ENCODE measurements around the gene PYROXD2. TPM values are rescaled to one million over a fixed set of nuclear protein-coding genes. Genes with fewer than 3 reads are reported as not detected.

Gene PYROXD2
- total RNA-seq, 1 experiment from 2014 or later = 8.1 TPM

DNA sequence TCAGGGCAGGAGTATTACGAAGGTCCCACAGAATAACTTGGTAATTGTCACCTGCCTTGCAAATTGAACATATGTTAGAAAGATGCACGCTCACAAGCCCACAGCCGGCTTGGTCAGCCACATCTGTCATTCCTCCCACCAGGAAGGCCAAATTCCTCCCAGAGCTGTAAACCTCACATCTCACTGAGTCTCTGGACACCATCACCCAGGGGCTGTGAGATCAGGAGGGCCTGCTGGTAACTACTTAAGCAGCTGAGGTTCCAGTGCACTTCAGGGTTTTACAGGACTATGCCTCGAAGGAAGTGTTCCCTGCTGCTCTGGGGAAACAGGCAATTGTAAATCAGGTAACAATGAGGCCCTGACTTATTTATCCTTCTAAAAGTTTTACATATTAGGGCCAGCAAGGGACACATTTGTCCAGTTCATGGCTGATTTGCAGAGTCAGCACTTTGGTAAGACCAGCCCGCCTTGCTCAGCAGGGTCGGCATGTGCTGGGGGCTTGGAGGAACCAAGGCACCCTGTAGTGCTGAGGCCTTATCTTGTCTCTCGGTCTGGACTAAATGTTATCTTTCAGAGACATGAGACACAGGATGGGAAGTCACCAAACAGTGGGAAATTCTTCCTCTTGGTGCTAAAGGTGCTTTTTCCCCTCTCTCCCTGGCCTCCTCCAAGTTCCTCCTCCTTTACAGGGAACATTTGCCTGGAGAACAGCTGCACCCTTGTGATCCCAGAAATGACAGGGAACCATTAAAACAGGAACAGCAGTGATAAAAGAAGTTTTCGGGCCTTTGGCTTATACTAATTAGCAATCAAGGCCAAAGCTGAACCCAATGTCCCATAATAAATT is 34.3 kb downstream of the PYROXD2 start:
- Mint-ChIP-seq H3K4me1 (peaks cover 10% of the 10 kb centered on the region), H3K27me3 (ENCODE audit: low read depth) (no peaks in the 10 kb centered on the region), H3K36me3 (peaks cover 12% of the 10 kb centered on the region), H3K27ac (no peak overlapping the region; the same call in 1 of the 2 replicates), H3K9me3 (peaks cover 18% of the 10 kb centered on the region), H3K4me3 (no peak overlapping the region)
- DNase-seq (ENCODE audit: low spot score) (no peak), ATAC-seq (peak; percentile 48; the same call in 1 of the 2 replicates)
- ChIA-PET CTCF (no interaction called here), POLR2A (no interaction called here)
- TF ChIP-seq, protein P1, sequence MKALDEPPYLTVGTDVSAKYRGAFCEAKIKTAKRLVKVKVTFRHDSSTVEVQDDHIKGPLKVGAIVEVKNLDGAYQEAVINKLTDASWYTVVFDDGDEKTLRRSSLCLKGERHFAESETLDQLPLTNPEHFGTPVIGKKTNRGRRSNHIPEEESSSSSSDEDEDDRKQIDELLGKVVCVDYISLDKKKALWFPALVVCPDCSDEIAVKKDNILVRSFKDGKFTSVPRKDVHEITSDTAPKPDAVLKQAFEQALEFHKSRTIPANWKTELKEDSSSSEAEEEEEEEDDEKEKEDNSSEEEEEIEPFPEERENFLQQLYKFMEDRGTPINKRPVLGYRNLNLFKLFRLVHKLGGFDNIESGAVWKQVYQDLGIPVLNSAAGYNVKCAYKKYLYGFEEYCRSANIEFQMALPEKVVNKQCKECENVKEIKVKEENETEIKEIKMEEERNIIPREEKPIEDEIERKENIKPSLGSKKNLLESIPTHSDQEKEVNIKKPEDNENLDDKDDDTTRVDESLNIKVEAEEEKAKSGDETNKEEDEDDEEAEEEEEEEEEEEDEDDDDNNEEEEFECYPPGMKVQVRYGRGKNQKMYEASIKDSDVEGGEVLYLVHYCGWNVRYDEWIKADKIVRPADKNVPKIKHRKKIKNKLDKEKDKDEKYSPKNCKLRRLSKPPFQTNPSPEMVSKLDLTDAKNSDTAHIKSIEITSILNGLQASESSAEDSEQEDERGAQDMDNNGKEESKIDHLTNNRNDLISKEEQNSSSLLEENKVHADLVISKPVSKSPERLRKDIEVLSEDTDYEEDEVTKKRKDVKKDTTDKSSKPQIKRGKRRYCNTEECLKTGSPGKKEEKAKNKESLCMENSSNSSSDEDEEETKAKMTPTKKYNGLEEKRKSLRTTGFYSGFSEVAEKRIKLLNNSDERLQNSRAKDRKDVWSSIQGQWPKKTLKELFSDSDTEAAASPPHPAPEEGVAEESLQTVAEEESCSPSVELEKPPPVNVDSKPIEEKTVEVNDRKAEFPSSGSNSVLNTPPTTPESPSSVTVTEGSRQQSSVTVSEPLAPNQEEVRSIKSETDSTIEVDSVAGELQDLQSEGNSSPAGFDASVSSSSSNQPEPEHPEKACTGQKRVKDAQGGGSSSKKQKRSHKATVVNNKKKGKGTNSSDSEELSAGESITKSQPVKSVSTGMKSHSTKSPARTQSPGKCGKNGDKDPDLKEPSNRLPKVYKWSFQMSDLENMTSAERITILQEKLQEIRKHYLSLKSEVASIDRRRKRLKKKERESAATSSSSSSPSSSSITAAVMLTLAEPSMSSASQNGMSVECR (CRISPR knock-in tag; IDR thresholded peaks at IDR 0.05; ENCODE audit: borderline replicate concordance) = no peak
- TF ChIP-seq, protein P2, sequence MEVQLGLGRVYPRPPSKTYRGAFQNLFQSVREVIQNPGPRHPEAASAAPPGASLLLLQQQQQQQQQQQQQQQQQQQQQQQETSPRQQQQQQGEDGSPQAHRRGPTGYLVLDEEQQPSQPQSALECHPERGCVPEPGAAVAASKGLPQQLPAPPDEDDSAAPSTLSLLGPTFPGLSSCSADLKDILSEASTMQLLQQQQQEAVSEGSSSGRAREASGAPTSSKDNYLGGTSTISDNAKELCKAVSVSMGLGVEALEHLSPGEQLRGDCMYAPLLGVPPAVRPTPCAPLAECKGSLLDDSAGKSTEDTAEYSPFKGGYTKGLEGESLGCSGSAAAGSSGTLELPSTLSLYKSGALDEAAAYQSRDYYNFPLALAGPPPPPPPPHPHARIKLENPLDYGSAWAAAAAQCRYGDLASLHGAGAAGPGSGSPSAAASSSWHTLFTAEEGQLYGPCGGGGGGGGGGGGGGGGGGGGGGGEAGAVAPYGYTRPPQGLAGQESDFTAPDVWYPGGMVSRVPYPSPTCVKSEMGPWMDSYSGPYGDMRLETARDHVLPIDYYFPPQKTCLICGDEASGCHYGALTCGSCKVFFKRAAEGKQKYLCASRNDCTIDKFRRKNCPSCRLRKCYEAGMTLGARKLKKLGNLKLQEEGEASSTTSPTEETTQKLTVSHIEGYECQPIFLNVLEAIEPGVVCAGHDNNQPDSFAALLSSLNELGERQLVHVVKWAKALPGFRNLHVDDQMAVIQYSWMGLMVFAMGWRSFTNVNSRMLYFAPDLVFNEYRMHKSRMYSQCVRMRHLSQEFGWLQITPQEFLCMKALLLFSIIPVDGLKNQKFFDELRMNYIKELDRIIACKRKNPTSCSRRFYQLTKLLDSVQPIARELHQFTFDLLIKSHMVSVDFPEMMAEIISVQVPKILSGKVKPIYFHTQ (CRISPR knock-in tag; IDR thresholded peaks at IDR 0.05) = no peak
- TF ChIP-seq NR3C1 (CRISPR knock-in tag; conservative IDR thresholded peaks at IDR 0.05; ENCODE audit: low read depth) (no peak), TEAD1 (CRISPR knock-in tag; IDR thresholded peaks at IDR 0.05) (no peak), GABPB1 (CRISPR knock-in tag; IDR thresholded peaks at IDR 0.05) (no peak), SOX15 (CRISPR knock-in tag; IDR thresholded peaks at IDR 0.05) (no peak), ZNF138 (CRISPR knock-in tag; conservative IDR thresholded peaks at IDR 0.05) (no peak), JAZF1 (CRISPR knock-in tag; IDR thresholded peaks at IDR 0.05) (no peak)
- TF ChIP-seq, protein P3, sequence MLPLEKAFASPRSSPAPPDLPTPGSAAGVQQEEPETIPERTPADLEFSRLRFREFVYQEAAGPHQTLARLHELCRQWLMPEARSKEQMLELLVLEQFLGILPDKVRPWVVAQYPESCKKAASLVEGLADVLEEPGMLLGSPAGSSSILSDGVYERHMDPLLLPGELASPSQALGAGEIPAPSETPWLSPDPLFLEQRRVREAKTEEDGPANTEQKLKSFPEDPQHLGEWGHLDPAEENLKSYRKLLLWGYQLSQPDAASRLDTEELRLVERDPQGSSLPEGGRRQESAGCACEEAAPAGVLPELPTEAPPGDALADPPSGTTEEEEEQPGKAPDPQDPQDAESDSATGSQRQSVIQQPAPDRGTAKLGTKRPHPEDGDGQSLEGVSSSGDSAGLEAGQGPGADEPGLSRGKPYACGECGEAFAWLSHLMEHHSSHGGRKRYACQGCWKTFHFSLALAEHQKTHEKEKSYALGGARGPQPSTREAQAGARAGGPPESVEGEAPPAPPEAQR (CRISPR knock-in tag; IDR thresholded peaks at IDR 0.05) = no peak

DNA sequence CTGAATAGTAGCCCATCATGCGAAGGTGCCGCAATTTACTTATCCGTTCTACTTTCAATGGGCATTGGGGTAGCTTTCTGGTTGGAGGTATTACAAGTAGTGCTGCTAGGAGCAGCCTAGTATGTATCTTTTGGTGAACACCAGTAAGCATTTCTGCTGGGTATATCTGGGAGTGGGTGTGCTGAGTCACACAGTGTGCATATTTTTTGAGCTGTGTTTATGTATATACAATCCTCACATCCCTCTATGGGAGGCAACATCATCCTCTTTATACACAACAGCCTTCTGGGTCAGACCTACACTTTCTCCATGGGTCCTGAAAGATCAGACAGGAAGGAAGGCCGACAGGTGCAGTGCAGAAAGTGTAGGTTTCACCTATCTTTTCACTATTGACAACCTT is 36.3 kb downstream of the PYROXD2 start:
- CTCF ChIA-PET = no interaction called here

DNA sequence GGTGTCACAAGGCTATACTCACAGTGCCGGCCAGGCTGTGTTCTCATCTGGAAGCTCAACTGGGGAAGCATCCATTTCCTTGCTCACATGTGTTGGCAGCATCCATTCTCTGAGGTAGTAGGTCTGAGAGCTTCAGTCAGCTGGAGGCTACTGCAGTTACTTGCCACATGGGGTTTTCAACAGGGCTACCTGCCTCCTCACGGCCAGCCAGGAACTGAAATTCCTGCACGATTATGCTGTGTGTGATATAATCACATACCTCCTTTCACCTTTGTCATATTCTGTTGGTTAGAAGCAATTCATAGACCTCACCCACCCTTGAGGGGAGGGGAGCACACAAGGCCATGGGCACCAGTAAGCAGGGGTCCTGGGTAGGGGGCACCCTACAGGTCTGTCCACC is 37.4 kb downstream of the PYROXD2 start:
- no peak for ATAC-seq
- Mint-ChIP-seq H3K9me3 (peaks cover 20% of the 10 kb centered on the region), H3K27ac (no peak overlapping the region), H3K27me3 (ENCODE audit: low read depth) (no peaks in the 10 kb centered on the region), H3K36me3 (peaks cover 12% of the 10 kb centered on the region), H3K4me3 (no peak overlapping the region), H3K4me1 (peaks cover 22% of the 10 kb centered on the region)
- POLR2A ChIA-PET = no interaction called here
- CTCF ChIA-PET = no interaction called here
- DNase-seq (ENCODE audit: low spot score) = no peak
- TF ChIP-seq JAZF1 (CRISPR knock-in tag; IDR thresholded peaks at IDR 0.05) (no peak), ZNF671 (CRISPR knock-in tag; IDR thresholded peaks at IDR 0.05) (no peak)
- TF ChIP-seq, protein P4, sequence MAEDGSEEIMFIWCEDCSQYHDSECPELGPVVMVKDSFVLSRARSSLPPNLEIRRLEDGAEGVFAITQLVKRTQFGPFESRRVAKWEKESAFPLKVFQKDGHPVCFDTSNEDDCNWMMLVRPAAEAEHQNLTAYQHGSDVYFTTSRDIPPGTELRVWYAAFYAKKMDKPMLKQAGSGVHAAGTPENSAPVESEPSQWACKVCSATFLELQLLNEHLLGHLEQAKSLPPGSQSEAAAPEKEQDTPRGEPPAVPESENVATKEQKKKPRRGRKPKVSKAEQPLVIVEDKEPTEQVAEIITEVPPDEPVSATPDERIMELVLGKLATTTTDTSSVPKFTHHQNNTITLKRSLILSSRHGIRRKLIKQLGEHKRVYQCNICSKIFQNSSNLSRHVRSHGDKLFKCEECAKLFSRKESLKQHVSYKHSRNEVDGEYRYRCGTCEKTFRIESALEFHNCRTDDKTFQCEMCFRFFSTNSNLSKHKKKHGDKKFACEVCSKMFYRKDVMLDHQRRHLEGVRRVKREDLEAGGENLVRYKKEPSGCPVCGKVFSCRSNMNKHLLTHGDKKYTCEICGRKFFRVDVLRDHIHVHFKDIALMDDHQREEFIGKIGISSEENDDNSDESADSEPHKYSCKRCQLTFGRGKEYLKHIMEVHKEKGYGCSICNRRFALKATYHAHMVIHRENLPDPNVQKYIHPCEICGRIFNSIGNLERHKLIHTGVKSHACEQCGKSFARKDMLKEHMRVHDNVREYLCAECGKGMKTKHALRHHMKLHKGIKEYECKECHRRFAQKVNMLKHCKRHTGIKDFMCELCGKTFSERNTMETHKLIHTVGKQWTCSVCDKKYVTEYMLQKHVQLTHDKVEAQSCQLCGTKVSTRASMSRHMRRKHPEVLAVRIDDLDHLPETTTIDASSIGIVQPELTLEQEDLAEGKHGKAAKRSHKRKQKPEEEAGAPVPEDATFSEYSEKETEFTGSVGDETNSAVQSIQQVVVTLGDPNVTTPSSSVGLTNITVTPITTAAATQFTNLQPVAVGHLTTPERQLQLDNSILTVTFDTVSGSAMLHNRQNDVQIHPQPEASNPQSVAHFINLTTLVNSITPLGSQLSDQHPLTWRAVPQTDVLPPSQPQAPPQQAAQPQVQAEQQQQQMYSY (CRISPR knock-in tag; IDR thresholded peaks at IDR 0.05) = no peak
- TF ChIP-seq, protein P5, sequence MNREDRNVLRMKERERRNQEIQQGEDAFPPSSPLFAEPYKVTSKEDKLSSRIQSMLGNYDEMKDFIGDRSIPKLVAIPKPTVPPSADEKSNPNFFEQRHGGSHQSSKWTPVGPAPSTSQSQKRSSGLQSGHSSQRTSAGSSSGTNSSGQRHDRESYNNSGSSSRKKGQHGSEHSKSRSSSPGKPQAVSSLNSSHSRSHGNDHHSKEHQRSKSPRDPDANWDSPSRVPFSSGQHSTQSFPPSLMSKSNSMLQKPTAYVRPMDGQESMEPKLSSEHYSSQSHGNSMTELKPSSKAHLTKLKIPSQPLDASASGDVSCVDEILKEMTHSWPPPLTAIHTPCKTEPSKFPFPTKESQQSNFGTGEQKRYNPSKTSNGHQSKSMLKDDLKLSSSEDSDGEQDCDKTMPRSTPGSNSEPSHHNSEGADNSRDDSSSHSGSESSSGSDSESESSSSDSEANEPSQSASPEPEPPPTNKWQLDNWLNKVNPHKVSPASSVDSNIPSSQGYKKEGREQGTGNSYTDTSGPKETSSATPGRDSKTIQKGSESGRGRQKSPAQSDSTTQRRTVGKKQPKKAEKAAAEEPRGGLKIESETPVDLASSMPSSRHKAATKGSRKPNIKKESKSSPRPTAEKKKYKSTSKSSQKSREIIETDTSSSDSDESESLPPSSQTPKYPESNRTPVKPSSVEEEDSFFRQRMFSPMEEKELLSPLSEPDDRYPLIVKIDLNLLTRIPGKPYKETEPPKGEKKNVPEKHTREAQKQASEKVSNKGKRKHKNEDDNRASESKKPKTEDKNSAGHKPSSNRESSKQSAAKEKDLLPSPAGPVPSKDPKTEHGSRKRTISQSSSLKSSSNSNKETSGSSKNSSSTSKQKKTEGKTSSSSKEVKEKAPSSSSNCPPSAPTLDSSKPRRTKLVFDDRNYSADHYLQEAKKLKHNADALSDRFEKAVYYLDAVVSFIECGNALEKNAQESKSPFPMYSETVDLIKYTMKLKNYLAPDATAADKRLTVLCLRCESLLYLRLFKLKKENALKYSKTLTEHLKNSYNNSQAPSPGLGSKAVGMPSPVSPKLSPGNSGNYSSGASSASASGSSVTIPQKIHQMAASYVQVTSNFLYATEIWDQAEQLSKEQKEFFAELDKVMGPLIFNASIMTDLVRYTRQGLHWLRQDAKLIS (CRISPR knock-in tag; IDR thresholded peaks at IDR 0.05; ENCODE audit: borderline replicate concordance) = no peak

More for the DNA sequence above, 36.3 kb downstream of the PYROXD2 start:
- no peaks in the 10 kb centered on the region for H3K27me3 Mint-ChIP-seq (ENCODE audit: low read depth)
- POLR2A ChIA-PET = no interaction called here
- no peak for TF ChIP-seq ZNF416 (CRISPR knock-in tag; IDR thresholded peaks at IDR 0.05)
- TF ChIP-seq MYBL2 (CRISPR knock-in tag; IDR thresholded peaks at IDR 0.05) = no peak
- TF ChIP-seq ZNF423 (CRISPR knock-in tag; IDR thresholded peaks at IDR 0.05) = no peak
- no peak for TF ChIP-seq FOXP1 (CRISPR knock-in tag; IDR thresholded peaks at IDR 0.05; ENCODE audit: borderline replicate concordance)
- TF ChIP-seq, protein P6, sequence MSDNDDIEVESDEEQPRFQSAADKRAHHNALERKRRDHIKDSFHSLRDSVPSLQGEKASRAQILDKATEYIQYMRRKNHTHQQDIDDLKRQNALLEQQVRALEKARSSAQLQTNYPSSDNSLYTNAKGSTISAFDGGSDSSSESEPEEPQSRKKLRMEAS (CRISPR knock-in tag; IDR thresholded peaks at IDR 0.05) = no peak
- no peak overlapping the region for H3K27ac Mint-ChIP-seq
- peaks cover 20% of the 10 kb centered on the region for H3K9me3 Mint-ChIP-seq
- DNase-seq (ENCODE audit: low spot score) (no peak), ATAC-seq (no peak)
- no peak overlapping the region for H3K4me3 Mint-ChIP-seq
- peaks cover 12% of the 10 kb centered on the region for H3K36me3 Mint-ChIP-seq
- peaks cover 21% of the 10 kb centered on the region for H3K4me1 Mint-ChIP-seq

Data from WTC11 (cell line).